OCI-LY7 (cell line): ENCODE results near the gene FAM193A.

ENCODE experiments used
- CTCF ChIP-seq: fragments of 200-600 bp; sonication (generic); conservative IDR thresholded peaks from 2 replicates; pipeline ENCODE4 v1.5.1; 2014; ENCODE audit warnings: mild to moderate bottlenecking, antibody characterized with exemption, low read length, moderate library complexity, mixed read lengths
- EZH2phosphoT487 ChIP-seq: fragments of 200-600 bp; sonication (generic); IDR thresholded peaks from 2 replicates; pipeline ENCODE4 v1.6.1; 2018; ENCODE audit warnings: low read depth, borderline replicate concordance, mild to moderate bottlenecking, mixed run types, antibody characterized with exemption, low read length, moderate library complexity, mixed read lengths

GRCh38 chr4:2742823-2743517, 206.5 kb downstream of the FAM193A start:
- no peak for TF ChIP-seq CTCF
- no peak for TF ChIP-seq EZH2phosphoT487
